ENCODE results near the gene RIN3. TPM values are rescaled to one million over a fixed set of nuclear protein-coding genes. Genes with fewer than 3 reads are reported as not detected.

RIN3 gene
- total and polyA plus RNA-seq, 2 of the 4 experiments (the other 2 are of a cell fraction) = 2.5 to 11.1 TPM

GRCh38 chr14:92497391-92497790 is 16.2 kb upstream of the RIN3 start:
- in situ Hi-C loops (cut with MboI; ENCODE audit: low sequenced_read_pairs) = no loop called here
- WGBS, 2 experiments (ENCODE audit: extremely low coverage in 2 of 2, insufficient read length in 1 of 2) = no CpG with 5 or more reads among the region's 8 CpGs
- no peaks in the 10 kb centered on the region for H4K20me1 ChIP-seq (ENCODE audit: insufficient read depth, low read length)

More at GRCh38 chr14:92497391-92497790, 16.2 kb upstream of the RIN3 start:
- no peak overlapping the region for H2BK15ac ChIP-seq (ENCODE audit: low read depth, low read length)
- TF ChIP-seq NFE2L2 (IDR thresholded peaks at IDR 0.05; ENCODE audit: low read depth, low read length) (no peak), MAZ (IDR thresholded peaks at IDR 0.05; ENCODE audit: borderline replicate concordance, low read depth, low read length) (no peak), ELK1 (IDR thresholded peaks at IDR 0.05; ENCODE audit: borderline replicate concordance, low read depth, low read length) (no peak), FOS (IDR thresholded peaks at IDR 0.05; ENCODE audit: low read depth, low read length) (no peak), CHD1 (IDR thresholded peaks at IDR 0.05; ENCODE audit: low read depth, low read length) (no peak), RCOR1 (IDR thresholded peaks at IDR 0.05; ENCODE audit: insufficient replicate concordance, low read length) (no peak), BHLHE40 (IDR thresholded peaks at IDR 0.05; ENCODE audit: low read depth, low read length) (no peak), CTCF (conservative IDR thresholded peaks at IDR 0.05; ENCODE audit: low read depth, low read length) (no peak), RAD21 (IDR thresholded peaks at IDR 0.05; ENCODE audit: low read length) (no peak)
- H4K8ac ChIP-seq (ENCODE audit: low read depth in 2 of 2, low read length in 2 of 2) = no peak overlapping the region
- no peak overlapping the region for H4K91ac ChIP-seq (ENCODE audit: insufficient read depth, low read depth, low read length)
- no peak overlapping the region for H3K27ac ChIP-seq (ENCODE audit: insufficient read depth, low read length)
- H4K5ac ChIP-seq (ENCODE audit: low read depth, low read length) = no peak overlapping the region
- H2AFZ ChIP-seq (replicated peaks; ENCODE audit: low read length, poor library complexity) = no peak overlapping the region
- intact Hi-C loops (cut with micrococcal nuclease) = no loop called here
- peaks cover 5% of the 10 kb centered on the region for H3K9me1 ChIP-seq (ENCODE audit: insufficient read depth, low read length)
- H3K4me2 ChIP-seq (ENCODE audit: low read depth, low read length) = no peak overlapping the region
- dilution Hi-C loops (cut with HindIII; ENCODE audit: low sequenced_read_pairs, unreplicated experiment) = no loop called here
- H3K18ac ChIP-seq (ENCODE audit: low read depth, low read length) = no peak overlapping the region
- no peaks in the 10 kb centered on the region for H3K79me1 ChIP-seq (ENCODE audit: low read depth in 1 of 2, low read length in 2 of 2)
- no peak overlapping the region for H2BK120ac ChIP-seq (ENCODE audit: low read depth, low read length)
- H2AK9ac ChIP-seq (replicated peaks; ENCODE audit: low read depth, low read length, poor library complexity) = no peak overlapping the region
- no peak overlapping the region for H3K56ac ChIP-seq (ENCODE audit: extremely low read depth, insufficient read depth, low read length)
- ATAC-seq (ENCODE audit: low read depth) (no peak), DNase-seq (no peak)
- H3K9ac ChIP-seq (ENCODE audit: low read depth, low read length) = no peak overlapping the region
- H3K23ac ChIP-seq (ENCODE audit: low read depth, low read length) = no peak overlapping the region
- no peaks in the 10 kb centered on the region for H3K27me3 ChIP-seq (ENCODE audit: control insufficient read depth, insufficient read depth, low read length)
- no peak overlapping the region for H3K4me3 ChIP-seq (ENCODE audit: insufficient read depth, low read depth, low read length)
- POLR2A ChIA-PET (ENCODE audit: unreplicated experiment) = no interaction called here
- CTCF ChIA-PET = no interaction called here
- H3K9me3 ChIP-seq (ENCODE audit: control insufficient read depth, insufficient read depth, low read length) = no peaks in the 10 kb centered on the region
- no peak overlapping the region for H2BK5ac ChIP-seq (ENCODE audit: low read depth, low read length, poor library complexity, severe bottlenecking)
- H3K4ac ChIP-seq (ENCODE audit: low read depth, low read length) = no peak overlapping the region
- BruUV-seq (replicated peaks) = no TSS peak
- H2BK20ac ChIP-seq (ENCODE audit: low read depth, low read length) = no peak overlapping the region
- no peaks in the 10 kb centered on the region for H3K36me3 ChIP-seq (ENCODE audit: control insufficient read depth, insufficient read depth, low read length)
- no peak overlapping the region for H3K14ac ChIP-seq (replicated peaks; ENCODE audit: low read depth, low read length)
- no peak overlapping the region for H2AK5ac ChIP-seq (ENCODE audit: low read depth, low read length)
- peaks cover 11% of the 10 kb centered on the region for H3K4me1 ChIP-seq (ENCODE audit: control insufficient read depth, insufficient read depth, low read length)
